GM04503 (cell line): ENCODE results near the gene GNAQ.
"Not testable (repeated sequence)": the region's sequence is repeated elsewhere in the genome, so short reads cannot be mapped to it uniquely, and the experiment has no call there.

Source experiments
- DNase-seq: peaks from one replicate; pipeline ENCODE4 v3.0.0-alpha.2; 2012; ENCODE audit warnings: low read depth

GNAQ gene

GRCh38 chr9:77771171-77771570 is 260.4 kb downstream of the GNAQ start:
- DNase-seq: no peak

- no peak for DNase-seq
Observed at GRCh38 chr9:77770340-77770739, 261.3 kb downstream of the GNAQ start.

GRCh38 chr9:77769246-77769645 is 262.4 kb downstream of the GNAQ start:
- DNase-seq: no peak

DNA sequence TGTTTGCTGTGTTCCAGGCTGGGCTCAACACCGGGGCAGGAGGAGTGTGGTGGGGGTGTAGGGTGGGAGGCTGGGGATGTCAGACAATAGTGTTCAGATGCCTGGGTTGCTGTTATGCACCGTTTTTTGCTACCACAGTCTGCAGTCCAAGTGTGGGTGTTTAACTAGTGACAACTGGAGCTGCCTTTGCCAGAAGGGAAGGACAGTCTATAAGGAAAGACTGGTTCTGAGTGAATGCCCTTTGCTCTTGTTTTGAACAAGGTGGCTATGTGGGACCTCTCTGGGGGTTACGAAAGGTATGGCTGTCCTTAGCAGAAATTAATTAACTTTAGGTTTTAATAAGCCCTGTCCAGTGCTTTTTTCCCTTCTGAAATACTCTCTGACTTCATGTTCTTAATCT is 265.0 kb downstream of the GNAQ start:
- DNase-seq: no peak

GRCh38 chr9:77765781-77766259 is 265.8 kb downstream of the GNAQ start:
- DNase-seq: no peak

GRCh38 chr9:77764894-77765780 is 266.5 kb downstream of the GNAQ start:
- DNase-seq: no peak

- no peak for DNase-seq
Observed at GRCh38 chr9:77763566-77763965, 268.0 kb downstream of the GNAQ start.

- not testable (repeated sequence) for DNase-seq
Observed at GRCh38 chr9:77760919-77761318, 270.7 kb downstream of the GNAQ start.

- no peak for DNase-seq
Observed at GRCh38 chr9:77759391-77759790, 272.2 kb downstream of the GNAQ start.

DNA sequence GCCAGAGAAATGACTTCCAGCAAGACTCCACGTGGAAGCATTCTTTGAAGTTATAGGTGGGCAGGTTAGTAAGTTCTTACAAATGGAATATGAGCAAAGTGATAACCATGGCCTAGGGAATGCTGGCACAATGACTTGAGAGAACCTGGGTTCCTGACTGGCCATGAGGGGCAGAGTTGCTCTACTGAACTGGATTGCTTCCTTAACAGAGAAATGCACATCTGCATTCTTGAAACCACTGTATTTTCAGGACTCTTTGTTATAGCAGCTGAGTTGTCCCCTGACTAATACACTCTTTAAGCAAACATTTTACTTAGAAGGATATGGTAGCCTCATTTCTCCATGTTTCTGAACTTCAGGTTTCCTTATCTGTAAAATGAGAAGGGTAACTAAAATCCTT is 275.2 kb downstream of the GNAQ start:
- DNase-seq: no peak

- no peak for DNase-seq
Observed at GRCh38 chr9:77753180-77753579, 278.4 kb downstream of the GNAQ start.

GRCh38 chr9:77752554-77752953 is 279.1 kb downstream of the GNAQ start:
- peak; percentile 88 for DNase-seq

GRCh38 chr9:77751341-77752091 is 280.1 kb downstream of the GNAQ start:
- peak; percentile 53 for DNase-seq

DNA sequence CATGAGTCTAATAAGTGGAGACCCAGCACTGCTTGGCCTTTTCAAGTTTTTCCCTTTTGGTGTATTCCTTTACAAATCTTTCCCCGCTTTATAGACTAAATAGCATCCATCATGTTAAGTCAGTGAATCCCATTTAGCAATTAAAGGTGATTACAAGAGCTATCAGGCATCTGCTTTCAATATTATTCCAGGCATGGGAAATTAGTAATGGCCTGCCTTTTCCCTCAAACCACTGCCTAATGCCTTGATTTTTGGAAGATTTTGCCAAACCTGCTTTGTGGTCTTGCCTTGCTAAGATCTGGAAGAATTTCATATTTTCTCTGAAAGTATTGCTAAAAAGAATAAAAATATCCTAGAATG is 280.6 kb downstream of the GNAQ start:
- DNase-seq: no peak

GRCh38 chr9:77750284-77750683 is 281.3 kb downstream of the GNAQ start:
- DNase-seq: no peak

GRCh38 chr9:77748214-77748772 is 283.3 kb downstream of the GNAQ start:
- DNase-seq: no peak

DNA sequence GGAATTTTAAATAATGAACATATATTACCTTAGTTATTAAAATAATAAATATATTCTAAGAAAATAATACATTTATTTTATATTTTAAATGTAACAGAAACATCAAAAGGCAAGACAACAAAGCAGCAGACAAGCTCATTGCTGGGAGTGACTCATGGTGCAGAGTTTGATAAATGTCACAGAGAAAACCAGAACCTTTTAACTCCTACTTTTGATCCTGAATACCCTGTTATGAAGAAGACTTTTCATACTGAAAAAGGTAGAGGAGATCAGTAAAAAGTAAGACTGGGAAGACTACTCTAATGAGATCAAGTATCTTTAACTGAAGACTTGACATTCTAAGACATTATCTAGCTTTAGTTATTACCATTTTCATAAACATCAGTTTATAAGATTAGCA is 284.4 kb downstream of the GNAQ start:
- no peak for DNase-seq

- DNase-seq: no peak
Observed at GRCh38 chr9:77744841-77745430, 286.7 kb downstream of the GNAQ start.

GRCh38 chr9:77743386-77743785 is 288.2 kb downstream of the GNAQ start:
- peak; percentile 31 for DNase-seq

DNA sequence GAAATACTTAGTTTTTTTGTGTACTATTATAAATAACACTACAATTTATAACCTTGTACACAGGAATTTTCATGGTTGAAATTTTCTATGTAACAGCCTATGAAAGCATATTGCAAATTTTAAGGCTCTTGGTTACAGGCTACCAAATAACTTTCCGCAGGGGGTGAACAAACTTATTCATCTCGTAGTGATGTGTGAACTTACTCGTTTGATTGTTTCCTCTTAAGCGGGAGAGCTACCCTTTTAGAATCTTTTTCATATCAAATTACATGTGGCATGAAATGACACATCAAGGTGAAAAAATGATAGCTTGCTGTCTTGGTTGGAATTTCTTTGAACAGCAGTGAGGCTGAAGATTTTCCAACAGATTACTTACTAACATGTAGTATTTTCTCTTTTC is 292.7 kb downstream of the GNAQ start:
- no peak for DNase-seq

DNA sequence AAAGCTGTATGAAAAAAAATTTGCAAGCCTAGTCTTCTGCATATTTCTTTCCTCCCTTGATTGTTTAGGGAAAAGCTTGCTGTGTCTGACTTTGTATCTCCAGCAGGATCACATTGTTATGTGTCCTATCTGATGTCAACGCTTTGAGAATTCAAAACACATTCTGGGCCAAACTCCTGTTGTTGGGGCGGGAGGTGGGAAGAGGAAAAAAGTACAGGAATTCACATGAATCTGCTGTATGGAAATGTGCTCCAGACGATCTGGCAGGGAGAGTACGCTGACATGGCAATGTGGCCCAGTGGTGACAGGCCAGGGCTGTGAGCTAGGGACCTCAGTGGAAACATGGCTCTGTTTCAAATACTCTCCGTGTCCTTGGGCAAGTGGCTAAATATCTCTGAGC is 296.1 kb downstream of the GNAQ start:
- DNase-seq: no peak

DNA sequence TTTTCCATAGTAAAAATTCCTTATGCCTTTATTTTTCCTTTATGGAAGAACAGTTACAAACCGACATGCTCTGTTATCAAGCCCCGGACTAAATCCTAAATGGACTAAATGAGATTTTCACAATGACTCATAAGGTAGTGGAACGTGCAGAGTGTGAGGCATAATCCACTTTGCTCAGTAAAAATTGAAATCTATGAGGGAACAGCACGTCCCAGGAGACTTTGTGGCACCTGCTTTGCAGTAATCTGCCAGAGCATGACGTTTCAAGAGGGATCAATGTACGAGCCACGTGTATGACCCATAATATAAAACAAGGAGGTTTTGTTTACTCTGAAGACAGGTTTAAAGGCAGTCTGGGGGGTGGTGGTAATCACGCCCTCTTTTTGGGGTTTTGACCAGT is 299.7 kb downstream of the GNAQ start:
- DNase-seq: no peak
